Uterus (tissue), 4 donors: ENCODE data around the gene CATSPERE. TPM values are rescaled to one million over a fixed set of nuclear protein-coding genes. Genes with fewer than 3 reads are reported as not detected.

Experiments
- DNase-seq, 2 donors: peaks; one replicate each; pipeline ENCODE4 v3.0.0-alpha.2; 2019 to 2020
- H3K27ac ChIP-seq, 2 donors: fragments of 200-600 bp; sonication (generic); 1 replicate in 1 of 2; 2 replicates in 1 of 2; pipeline ENCODE4 v1.5.1; 2016 to 2018
- H3K27me3 ChIP-seq, 2 donors: fragments of 200-600 bp; sonication (generic); one replicate each; pipeline ENCODE4 v1.5.1; 2018 to 2019; ENCODE audit warnings: control low read depth in 1 of 2
- H3K36me3 ChIP-seq, 2 donors: fragments of 200-600 bp; sonication (generic); one replicate each; pipeline ENCODE4 v1.5.1; 2019; ENCODE audit warnings: control low read depth in 1 of 2
- H3K4me1 ChIP-seq, 2 donors: fragments of 200-600 bp; sonication (generic); one replicate each; pipeline ENCODE4 v1.5.1; 2018 to 2019; ENCODE audit warnings: control low read depth in 1 of 2
- H3K4me3 ChIP-seq, 2 donors: fragments of 200-600 bp; sonication (generic); 1 replicate in 1 of 2; 2 replicates in 1 of 2; pipeline ENCODE4 v1.5.1; 2018 to 2019; ENCODE audit warnings: mild to moderate bottlenecking in 1 of 2
- H3K9me3 ChIP-seq, 2 donors: fragments of 200-600 bp; sonication (generic); one replicate each; pipeline ENCODE4 v1.5.1; 2019; ENCODE audit warnings: control low read depth in 1 of 2
- POLR2A ChIP-seq, 2 donors: fragments of 450-650 bp; IDR thresholded peaks; one replicate each; pipeline ENCODE4 v1.6.1; 2016; ENCODE audit warnings: antibody characterized with exemption in 2 of 2, mild to moderate bottlenecking in 1 of 2, moderate library complexity in 1 of 2
- intact Hi-C: fragments of 100-400 bp; cut with DNase I; formaldehyde crosslinking; loops from one replicate; pipeline ENCODE4 v1.15.1; 2023; ENCODE audit warnings: low total_unique reads
- total RNA-seq, 4 donors: library from RNA; depleted of rRNA in 3 of 4; stranded (reverse); fragments of >200 nt in 3 of 4; gene quantifications; one replicate each; pipeline versions ENCODE4 v1.1.0 to v1.2.4, GENCODE V29; 2014 to 2023
- TF ChIP-seq, protein P1 (sequence below), 4 experiments: fragments of 200-600 bp in 2 of 4; fragments of 450-650 bp in 2 of 4; sonication (generic) in 2 of 4; IDR thresholded peaks; one replicate each; pipeline ENCODE4 v1.5.1; 2016 to 2019; ENCODE audit warnings: antibody characterized with exemption in 4 of 4, mild to moderate bottlenecking in 2 of 4, moderate library complexity in 1 of 4
- donor health status: DM: yes; HTN: yes; CAD: no.

Gene CATSPERE
- total RNA-seq, 4 donors from 2014 or later = 2.7 to 16.8 (median 4.3) TPM

DNA sequence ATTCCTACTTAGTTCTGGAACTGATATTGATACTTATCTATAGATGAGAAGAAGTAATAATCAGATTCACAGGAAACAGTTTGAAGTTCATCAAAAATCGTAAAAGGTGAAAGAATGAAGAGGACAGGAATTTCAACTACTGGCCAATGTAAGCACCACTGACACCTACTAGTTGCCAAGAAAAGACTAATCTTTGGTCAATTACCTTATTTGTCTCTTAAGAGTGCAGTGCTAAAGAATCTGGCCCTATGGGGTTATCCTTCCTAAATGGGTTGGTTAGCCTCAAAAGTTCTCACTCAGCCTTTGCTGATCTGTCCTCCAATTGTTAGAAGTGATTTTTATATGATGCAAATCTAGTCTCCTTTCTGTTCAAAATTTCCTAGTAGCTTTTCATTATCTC, 38.9 kb upstream of the CATSPERE start:
- intact Hi-C loops = no loop called here
- no peak for DNase-seq
- Histone ChIP-seq H3K4me3 (no peak overlapping the region), H3K27me3 (no peaks in the 10 kb centered on the region), H3K9me3 (no peaks in the 10 kb centered on the region), H3K27ac (no peak overlapping the region), H3K4me1 (no peaks in the 10 kb centered on the region), H3K36me3 (no peaks in the 10 kb centered on the region)
- no peak for TF ChIP-seq POLR2A (IDR thresholded peaks at IDR 0.05)
- TF ChIP-seq, protein P1, sequence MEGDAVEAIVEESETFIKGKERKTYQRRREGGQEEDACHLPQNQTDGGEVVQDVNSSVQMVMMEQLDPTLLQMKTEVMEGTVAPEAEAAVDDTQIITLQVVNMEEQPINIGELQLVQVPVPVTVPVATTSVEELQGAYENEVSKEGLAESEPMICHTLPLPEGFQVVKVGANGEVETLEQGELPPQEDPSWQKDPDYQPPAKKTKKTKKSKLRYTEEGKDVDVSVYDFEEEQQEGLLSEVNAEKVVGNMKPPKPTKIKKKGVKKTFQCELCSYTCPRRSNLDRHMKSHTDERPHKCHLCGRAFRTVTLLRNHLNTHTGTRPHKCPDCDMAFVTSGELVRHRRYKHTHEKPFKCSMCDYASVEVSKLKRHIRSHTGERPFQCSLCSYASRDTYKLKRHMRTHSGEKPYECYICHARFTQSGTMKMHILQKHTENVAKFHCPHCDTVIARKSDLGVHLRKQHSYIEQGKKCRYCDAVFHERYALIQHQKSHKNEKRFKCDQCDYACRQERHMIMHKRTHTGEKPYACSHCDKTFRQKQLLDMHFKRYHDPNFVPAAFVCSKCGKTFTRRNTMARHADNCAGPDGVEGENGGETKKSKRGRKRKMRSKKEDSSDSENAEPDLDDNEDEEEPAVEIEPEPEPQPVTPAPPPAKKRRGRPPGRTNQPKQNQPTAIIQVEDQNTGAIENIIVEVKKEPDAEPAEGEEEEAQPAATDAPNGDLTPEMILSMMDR (IDR thresholded peaks at IDR 0.05) = no peak

DNA sequence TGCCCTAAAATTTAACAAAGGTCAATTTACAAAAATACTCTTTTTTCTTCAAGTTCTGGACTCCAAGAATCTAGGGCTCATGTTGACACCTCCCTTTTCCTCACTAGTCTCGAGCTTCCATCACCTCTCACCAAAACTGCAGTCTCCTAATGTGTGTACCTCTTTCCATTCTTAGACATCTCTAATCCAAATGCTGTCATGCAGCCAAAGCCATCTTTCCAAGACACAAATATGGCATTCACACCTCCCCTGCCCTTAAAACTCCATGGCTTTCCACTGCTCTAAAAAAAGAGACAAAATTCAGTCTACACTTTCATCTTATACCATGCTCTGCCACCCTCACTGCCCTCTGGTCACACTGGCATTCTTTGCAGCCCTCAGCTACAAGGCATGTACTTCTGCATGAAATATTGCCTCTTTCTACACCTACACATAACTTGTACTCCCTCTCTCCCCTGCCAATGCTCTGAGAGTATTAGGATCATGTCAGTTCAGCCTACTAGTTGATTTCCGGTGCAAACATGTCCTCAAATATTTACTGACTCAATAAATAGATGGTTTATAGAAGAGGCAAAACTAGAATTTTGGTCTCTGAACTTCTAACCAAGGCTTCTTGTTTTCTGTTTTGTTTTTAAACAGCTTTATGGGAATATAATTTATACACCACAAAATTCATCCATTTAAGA, 36.3 kb upstream of the CATSPERE start:
- intact Hi-C loops = no loop called here
- Histone ChIP-seq H3K36me3 (no peaks in the 10 kb centered on the region), H3K27ac (no peak overlapping the region), H3K4me1 (no peaks in the 10 kb centered on the region), H3K9me3 (no peaks in the 10 kb centered on the region), H3K4me3 (no peak overlapping the region), H3K27me3 (no peaks in the 10 kb centered on the region)
- TF ChIP-seq POLR2A (IDR thresholded peaks at IDR 0.05) = no peak
- TF ChIP-seq, protein P1 (IDR thresholded peaks at IDR 0.05) = no peak
- no peak for DNase-seq

DNA sequence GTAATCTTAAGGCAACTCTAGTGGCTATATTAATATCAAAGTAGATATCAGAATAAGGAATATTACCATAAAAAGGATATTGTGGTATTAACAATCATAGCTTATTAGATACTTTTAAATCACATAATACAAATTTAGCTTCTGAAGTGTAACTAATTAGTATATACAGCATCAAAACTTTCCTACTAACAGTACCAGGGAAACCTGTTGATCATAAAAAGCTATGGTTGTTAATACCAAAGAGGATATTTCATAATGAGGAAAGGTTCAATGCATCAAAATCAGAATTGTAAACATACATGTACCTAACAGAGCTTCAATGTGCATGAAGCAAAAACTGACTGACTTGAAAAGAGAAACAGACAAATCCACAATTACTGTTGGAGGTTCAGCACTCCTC, 33.4 kb upstream of the CATSPERE start:
- no peak for DNase-seq
- Histone ChIP-seq H3K9me3 (no peaks in the 10 kb centered on the region), H3K36me3 (no peaks in the 10 kb centered on the region), H3K27me3 (no peaks in the 10 kb centered on the region), H3K4me1 (no peaks in the 10 kb centered on the region), H3K27ac (no peak overlapping the region), H3K4me3 (no peak overlapping the region)
- no peak for TF ChIP-seq POLR2A (IDR thresholded peaks at IDR 0.05)
- TF ChIP-seq, protein P1 (IDR thresholded peaks at IDR 0.05) = no peak
- intact Hi-C loops = no loop called here

DNA sequence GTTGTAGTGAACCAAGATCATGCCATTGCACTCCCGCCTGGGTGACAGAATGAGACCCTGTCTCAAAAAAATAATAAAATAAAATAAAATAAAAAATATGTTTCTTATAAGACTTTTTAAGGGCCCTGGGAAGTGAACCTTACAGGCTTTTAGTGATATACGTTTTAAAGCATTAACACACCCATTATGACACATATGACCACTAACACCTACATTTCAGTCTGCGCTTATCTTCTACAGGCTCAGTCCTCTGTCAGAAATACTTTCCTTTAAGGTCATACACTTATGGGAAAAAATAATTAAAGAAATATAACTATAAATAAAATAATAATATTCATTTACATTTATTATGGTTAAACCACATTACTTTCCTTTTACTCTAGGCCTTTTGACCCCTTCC, 31.3 kb upstream of the CATSPERE start:
- intact Hi-C loops = no loop called here

DNA sequence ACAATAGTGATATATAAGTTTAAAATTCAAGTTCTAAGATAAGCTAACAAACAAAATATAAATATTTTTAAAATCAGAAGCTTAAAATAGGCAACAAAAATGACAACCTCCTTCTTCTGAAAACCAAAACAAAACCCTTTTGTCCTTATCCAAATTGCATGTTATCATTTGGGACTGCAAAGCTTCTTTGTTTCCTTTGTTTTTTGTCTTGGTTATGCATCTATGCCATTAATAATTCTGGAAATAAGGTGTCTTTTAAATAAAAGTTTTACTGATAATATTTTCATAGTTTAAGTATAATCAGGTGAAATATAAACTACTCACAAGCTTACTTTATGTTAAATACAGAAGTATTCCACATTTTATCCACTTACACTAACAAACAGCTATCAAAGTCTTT, 29.9 kb upstream of the CATSPERE start:
- TF ChIP-seq, protein P1 (IDR thresholded peaks at IDR 0.05) = no peak
- no peak for TF ChIP-seq POLR2A (IDR thresholded peaks at IDR 0.05)
- H3K4me1 ChIP-seq = no peaks in the 10 kb centered on the region
- no peak for DNase-seq

More for the DNA sequence above, 31.3 kb upstream of the CATSPERE start:
- Histone ChIP-seq H3K36me3 (no peaks in the 10 kb centered on the region), H3K27ac (no peak overlapping the region), H3K4me1 (no peaks in the 10 kb centered on the region), H3K27me3 (no peaks in the 10 kb centered on the region), H3K9me3 (no peaks in the 10 kb centered on the region), H3K4me3 (no peak overlapping the region)
- DNase-seq = no peak
- TF ChIP-seq, protein P1 (IDR thresholded peaks at IDR 0.05) = no peak
- no peak for TF ChIP-seq POLR2A (IDR thresholded peaks at IDR 0.05)

More for the DNA sequence above, 29.9 kb upstream of the CATSPERE start:
- intact Hi-C loops = no loop called here
- no peaks in the 10 kb centered on the region for H3K9me3 ChIP-seq
- H3K36me3 ChIP-seq = no peaks in the 10 kb centered on the region
- H3K27me3 ChIP-seq = no peaks in the 10 kb centered on the region
- no peak overlapping the region for H3K27ac ChIP-seq
- no peak overlapping the region for H3K4me3 ChIP-seq
